ENCODE data around the gene MEX3A.
"Not testable (repeated sequence)": the region's sequence is repeated elsewhere in the genome, so short reads cannot be mapped to it uniquely, and the experiment has no call there.

The MEX3A gene, protein sequence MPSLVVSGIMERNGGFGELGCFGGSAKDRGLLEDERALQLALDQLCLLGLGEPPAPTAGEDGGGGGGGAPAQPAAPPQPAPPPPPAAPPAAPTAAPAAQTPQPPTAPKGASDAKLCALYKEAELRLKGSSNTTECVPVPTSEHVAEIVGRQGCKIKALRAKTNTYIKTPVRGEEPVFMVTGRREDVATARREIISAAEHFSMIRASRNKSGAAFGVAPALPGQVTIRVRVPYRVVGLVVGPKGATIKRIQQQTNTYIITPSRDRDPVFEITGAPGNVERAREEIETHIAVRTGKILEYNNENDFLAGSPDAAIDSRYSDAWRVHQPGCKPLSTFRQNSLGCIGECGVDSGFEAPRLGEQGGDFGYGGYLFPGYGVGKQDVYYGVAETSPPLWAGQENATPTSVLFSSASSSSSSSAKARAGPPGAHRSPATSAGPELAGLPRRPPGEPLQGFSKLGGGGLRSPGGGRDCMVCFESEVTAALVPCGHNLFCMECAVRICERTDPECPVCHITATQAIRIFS

DNA sequence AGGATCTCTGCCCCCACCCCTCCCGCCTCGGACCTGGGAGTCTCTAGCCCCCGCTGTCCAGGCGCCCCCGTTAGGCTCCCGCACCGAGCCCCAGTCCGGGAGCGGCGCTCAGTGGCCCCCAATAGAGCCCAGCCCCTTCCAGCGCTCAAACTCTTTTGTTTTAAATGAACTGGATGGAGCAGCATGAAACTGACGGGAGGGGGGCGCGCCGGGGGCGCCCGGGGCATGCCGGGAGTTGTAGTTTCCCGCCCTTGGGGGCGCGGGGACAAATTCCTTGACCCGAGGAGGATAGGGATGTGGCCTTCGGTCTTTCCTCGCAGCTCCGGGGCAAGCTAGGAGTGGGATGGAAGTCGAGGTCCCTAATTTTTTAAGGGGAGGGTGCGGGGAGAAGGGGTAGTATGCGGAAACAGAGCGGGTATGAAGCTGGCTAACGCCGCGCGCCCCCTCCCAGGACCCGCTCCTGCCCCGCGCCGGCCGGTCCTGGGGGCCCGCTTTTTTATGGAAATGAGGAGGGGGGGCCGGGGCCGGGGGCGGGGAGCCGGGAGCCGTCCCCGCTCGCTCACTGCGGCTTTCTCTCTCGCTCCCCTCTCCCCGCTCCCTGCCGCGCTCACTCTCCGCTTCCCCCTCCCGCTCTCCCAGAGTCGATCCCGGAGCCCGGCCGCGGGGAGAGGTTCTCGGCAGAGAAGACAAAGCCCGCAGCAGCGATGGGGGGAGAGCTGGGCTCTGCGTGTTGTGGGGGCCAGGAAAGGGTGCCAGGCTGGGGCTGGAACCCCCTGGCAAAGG lies at the start of gene MEX3A:
Gene MEX3A (minus strand): TSS at position 157 of the 783 bp plus-strand sequence. CDS start 467 bp downstream, outside the sequence.
- peak; percentile 74 for DNase-seq (ENCODE audit: low read depth)

DNA sequence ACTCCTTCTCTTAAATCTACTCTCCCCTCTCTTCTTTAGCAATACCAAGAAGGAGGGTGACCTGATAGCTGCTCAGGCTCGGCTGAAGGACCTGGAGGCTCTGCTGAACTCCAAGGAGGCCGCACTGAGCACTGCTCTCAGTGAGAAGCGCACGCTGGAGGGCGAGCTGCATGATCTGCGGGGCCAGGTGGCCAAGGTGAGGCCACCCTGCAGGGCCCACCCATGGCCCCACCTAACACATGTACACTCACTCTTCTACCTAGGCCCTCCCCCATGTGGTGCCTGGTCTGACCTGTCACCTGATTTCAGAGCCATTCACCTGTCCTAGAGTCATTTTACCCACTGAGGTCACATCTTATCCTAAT lies 48.3 kb upstream of the MEX3A start:
- no peak for DNase-seq (ENCODE audit: low read depth)

- DNase-seq (ENCODE audit: low read depth) = peak; percentile 98
Observed at GRCh38 chr1:156129687-156130577, 47.7 kb upstream of the MEX3A start.

- peak; percentile 88 for DNase-seq (ENCODE audit: low read depth)
Observed at GRCh38 chr1:156128654-156129597, 46.7 kb upstream of the MEX3A start.

- no peak for DNase-seq (ENCODE audit: low read depth)
Observed at GRCh38 chr1:156128308-156128653, 46.0 kb upstream of the MEX3A start.

DNA sequence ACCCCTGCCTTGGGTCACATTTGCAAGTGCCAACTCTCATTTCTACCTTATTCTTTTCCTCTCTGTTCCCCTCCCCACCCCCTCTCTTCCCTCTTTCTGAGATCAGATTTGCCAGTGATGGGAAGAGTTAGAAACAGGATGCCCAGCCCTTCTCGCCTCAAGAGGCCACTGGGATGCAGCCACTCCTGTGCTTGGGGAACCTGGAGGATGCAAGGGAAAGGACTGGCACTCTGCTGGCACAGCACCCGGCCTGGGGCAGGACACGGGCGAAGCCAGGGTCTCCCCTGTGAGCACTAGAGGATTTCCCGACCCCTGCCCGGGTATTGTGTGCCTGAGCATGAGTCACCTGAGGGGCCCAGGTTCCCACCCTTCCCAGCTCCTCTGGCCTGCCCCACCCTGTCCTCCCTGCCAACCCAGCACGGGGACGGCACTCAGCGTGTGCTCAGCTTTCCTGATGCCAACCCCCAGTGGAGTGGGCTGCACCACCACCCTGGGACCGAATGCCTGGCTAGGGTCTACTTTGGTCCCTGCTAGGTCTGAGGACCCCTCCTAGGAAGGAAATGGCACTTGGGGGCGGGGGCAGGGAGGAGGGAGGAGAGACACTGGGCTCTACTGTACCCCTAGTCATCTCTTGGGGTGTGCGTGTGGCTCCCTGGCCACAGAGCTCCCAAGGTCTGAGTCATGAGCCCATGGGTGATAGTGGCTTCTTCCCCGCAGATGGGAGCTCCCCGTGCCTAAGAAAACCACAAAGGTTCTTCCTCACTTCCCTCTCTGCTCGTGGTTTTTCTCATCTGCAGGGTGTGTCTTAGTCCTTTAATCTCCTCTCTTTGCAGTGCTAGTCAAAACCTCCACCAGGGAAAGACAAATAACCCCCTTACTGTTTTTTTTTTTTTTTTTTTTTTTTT lies 44.6 kb upstream of the MEX3A start:
- peak; percentile 98 for DNase-seq (ENCODE audit: low read depth)

GRCh38 chr1:156126043-156126629 lies 43.9 kb upstream of the MEX3A start:
- peak; percentile 99 for DNase-seq (ENCODE audit: low read depth)

DNA sequence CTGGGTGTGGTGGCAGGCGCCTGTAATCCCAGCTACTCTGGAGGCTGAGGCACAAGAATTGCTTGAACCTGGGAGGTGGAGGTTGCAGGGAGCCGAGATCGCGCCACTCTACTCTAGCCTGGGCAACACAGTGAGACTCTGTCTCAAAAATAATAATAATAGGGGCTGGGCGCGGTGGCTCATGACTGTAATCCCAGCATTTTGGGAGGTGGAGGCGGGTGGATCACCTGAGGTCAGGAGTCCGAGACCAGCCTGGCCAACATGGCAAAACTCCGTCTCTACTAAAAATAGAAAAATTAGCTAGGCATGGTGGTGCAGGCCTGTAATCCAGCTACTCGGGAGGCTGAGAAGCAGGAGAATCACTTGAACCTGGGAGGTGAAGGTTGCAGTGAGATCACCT lies 43.3 kb upstream of the MEX3A start:
- DNase-seq (ENCODE audit: low read depth) = not testable (repeated sequence)

DNA sequence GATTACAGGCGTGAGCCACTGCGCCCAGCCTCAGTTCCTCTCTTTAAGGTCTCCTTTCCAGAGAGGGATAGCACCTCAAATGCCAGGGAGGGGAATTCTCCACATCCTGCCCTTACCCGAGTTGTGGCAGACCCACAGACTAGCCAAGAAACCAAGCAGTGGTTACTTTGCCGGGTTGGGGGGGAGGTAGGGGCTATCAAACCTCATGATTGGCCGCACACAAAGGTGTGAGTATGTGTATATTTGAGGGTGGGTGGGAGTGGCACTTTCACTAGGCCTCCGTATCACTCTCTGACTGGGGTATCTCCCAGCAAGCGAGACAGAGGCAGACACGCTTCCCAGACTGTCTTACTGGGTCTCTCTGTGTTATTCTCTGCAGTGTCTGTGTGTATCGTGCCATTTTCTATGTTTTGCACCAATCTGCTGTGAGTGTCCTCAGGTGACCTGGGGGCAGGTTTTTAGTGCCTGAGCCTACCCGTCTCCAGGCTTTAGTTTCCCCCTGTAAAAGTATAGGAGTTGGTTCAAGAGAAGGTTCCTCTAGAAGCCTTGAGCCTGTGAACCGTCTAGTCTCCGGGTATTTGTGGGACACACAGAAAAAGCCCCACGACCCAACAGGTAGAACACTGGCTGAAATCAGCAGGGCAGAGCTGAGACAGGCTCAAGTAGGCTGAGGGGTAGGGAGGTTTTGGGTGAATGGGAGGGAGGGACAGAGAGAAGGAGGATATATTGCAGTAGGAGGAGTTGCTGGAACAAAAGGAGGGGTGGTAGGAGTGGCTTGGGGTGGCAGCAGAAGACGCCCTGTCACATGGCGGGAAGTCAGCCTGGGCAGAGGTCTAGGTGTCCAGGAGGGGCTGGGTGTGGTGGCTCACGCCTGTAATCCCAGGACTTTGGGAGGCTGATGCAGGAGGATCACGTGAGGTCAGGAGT lies 42.6 kb upstream of the MEX3A start:
- peak; percentile 71 for DNase-seq (ENCODE audit: low read depth)

GRCh38 chr1:156123356-156124196 lies 41.3 kb upstream of the MEX3A start:
- peak; percentile 98 for DNase-seq (ENCODE audit: low read depth)

DNA sequence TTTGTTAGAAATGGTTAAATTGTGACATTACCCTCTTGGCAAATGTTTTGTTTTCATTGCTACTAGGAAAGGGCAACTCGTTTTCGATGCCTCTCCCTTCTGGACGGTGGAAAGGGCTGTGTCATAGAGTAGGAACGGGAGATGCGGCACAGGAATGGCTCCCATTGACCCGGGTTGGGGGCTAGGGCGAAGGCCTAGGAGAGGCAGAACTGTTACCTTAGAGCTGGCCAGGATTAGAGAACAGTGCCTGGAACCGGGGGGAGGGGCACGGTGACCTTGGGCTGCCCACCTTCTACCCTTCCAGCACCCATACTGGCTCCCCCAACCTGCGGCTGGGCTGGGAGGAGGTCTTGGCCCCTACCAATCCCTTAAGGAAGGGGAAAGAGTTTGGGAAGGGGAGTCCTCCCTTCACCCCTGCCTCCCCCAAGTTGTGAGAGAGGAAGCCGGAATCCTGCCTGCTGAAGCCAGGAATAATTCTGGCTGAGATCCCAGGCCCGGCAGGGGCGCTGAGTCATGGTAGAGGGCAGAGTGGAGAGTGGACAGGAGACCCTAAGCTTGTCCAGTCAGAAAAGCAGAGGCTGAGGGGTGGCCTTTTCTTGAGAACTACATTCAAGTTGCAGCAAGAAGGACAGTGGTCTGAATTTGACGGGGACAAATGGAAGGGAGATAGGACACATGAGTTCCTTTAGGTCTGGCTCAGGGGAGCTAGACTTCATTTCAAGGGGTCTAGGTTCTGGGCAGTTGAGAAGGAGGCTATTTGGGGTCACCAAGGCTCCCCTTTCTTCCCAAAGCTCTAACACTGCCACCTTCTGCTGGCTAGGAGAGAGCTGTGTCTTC lies 40.5 kb upstream of the MEX3A start:
- peak; percentile 95 for DNase-seq (ENCODE audit: low read depth)

GRCh38 chr1:156122086-156122485 lies 39.8 kb upstream of the MEX3A start:
- DNase-seq (ENCODE audit: low read depth) = no peak

GRCh38 chr1:156121457-156121856 lies 39.2 kb upstream of the MEX3A start:
- DNase-seq (ENCODE audit: low read depth) = no peak

DNA sequence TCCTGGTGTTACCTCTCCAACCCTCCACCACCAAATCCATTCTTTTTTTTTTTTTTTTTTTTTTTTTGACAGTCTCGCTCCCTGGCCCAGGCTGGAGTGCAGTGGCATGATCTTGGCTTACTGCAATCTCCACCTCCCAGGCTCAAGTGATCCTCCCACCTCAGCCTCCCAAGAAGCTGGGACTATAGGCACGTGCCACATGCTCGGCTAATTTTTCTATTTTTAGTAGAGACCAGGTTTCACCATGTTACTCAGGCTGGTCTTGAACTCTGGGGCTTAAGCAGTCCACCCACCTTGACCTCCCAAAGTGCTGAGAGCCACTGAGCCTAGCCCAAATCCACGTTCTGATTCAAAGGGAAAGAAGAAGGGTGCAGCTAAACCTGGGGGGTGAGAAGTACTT lies 38.7 kb upstream of the MEX3A start:
- peak; percentile 50 for DNase-seq (ENCODE audit: low read depth)

- DNase-seq (ENCODE audit: low read depth) = no peak
Observed at GRCh38 chr1:156120318-156120717, 38.1 kb upstream of the MEX3A start.

GRCh38 chr1:156119503-156120209 lies 37.4 kb upstream of the MEX3A start:
- peak; percentile 86 for DNase-seq (ENCODE audit: low read depth)
